SH-SY5Y (cell line): ENCODE data around the gene VPS8.

Source experiments
- GATA2 ChIP-seq: IDR thresholded peaks from 2 replicates; pipeline ENCODE4 v1.6.1; 2011; ENCODE audit warnings: mild to moderate bottlenecking, low read depth, low read length
- GATA3 ChIP-seq: IDR thresholded peaks from 2 replicates; pipeline ENCODE4 v1.6.1; 2011; ENCODE audit warnings: low read depth, mild to moderate bottlenecking, low read length, moderate library complexity

GRCh38 chr3:185084901-185085300 is 272.9 kb downstream of the VPS8 start:
- TF ChIP-seq GATA2 (peak; percentile 65; the same call in 1 of the 2 replicates), GATA3 (no peak)
